Neural progenitor cell (in vitro differentiated cells): ENCODE results near the gene ZNF385C.

Source experiments
- CTCF ChIP-seq: fragments of 200-600 bp; sonication (generic); IDR thresholded peaks from 2 replicates; pipeline ENCODE4 v1.5.1; 2017; ENCODE audit warnings: antibody characterized with exemption, mild to moderate bottlenecking
- EZH2phosphoT487 ChIP-seq: fragments of 200-600 bp; sonication (generic); IDR thresholded peaks from 2 replicates; pipeline ENCODE4 v1.6.1; 2017; ENCODE audit warnings: antibody characterized with exemption

GRCh38 chr17:42060231-42060630 is 38.0 kb downstream of the ZNF385C start:
- TF ChIP-seq CTCF, result no peak
- TF ChIP-seq EZH2phosphoT487, result no peak
